NT2/D1 (cell line): Measurements from ENCODE around the gene BTBD1.

Experiments used
- SUZ12 ChIP-seq: IDR thresholded peaks from 2 replicates; pipeline ENCODE4 v1.6.1; 2011; ENCODE audit not compliant: insufficient read length, insufficient read depth; ENCODE audit errors: extremely low read depth
- YY1 ChIP-seq: IDR thresholded peaks from 2 replicates; pipeline ENCODE4 v1.6.1; 2011; ENCODE audit not compliant: insufficient read length, insufficient read depth

DNA sequence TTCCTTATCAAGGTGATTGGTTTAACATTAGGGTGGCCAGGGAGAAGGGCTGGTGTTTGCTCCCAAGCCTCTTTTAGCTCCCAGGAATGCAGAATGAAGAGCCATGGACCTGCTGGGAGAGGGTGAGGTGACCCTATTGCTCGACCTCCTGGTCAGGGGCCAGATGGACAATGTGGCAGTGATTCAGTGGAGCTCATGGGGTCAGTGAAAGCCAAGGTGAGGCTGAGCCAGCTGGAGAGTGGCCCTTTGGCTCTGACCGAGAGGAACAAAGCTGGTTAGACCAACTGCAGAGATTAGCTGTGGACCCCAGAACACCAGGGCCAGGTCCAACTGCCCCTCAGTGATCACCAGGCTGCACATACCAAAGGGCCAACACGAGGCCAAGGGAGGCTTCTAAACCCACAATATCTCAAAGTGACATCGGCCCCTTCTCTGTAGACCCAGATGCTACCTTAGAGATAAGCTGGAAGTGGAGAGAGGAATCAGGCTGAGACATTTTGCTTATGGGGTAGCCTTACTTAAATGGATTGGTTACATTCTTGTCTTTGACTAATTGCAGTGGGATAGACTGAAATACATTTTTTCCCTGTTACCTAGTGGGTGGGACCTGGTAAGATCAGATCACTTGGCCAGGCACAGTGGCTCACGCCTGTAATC is 15.8 kb upstream of the BTBD1 start:
- TF ChIP-seq SUZ12, result no peak
- TF ChIP-seq YY1, result no peak
